GM20000 (cell line): Measurements from ENCODE around the gene HSF2BP.
"Not testable (repeated sequence)": the region's sequence is repeated elsewhere in the genome, so short reads cannot be mapped to it uniquely, and the experiment has no call there.

Source experiments
- DNase-seq: peaks from one replicate; pipeline ENCODE4 v3.0.0; 2012; ENCODE audit warnings: low spot score
- TF ChIP-seq, protein P1 (sequence below): IDR thresholded peaks from 2 replicates; pipeline ENCODE4 v1.5.1; 2012; ENCODE audit warnings: mild to moderate bottlenecking, control low read depth; ENCODE audit errors: extremely low read depth, missing control alignments

Gene HSF2BP

DNA sequence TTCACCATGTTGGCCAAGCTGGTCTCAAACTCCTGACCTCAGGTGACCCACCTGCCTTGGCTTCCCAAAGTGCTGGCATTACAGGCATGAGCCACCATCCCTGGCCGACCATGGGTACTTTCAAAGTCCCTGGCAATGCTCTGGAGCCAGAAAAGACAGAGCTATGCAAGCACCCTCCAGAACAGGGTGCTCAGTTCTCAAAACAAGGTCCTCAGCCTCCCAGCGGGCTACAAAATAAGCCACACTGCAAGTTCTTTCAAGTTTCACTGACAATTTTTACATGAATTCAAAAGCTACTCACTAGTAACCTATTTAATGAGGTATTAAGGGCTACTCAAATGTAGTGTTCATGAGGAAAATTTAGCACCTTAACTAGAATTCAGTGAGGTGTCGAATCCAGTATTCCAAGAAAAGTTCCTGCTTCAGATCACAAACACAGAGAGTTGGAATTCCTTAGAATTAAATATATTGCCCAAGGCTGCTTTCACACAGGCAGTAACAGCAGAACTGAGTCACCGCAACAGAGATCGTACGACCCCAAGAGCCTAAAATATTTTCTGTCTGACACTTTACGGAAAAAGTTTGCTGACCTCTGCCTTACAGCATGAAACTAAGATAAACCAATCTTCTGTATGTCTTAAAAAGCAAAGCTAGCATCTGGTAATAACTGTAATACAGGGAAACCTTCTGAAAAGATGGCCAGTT, 60.7 kb downstream of the HSF2BP start:
- TF ChIP-seq, protein P1, sequence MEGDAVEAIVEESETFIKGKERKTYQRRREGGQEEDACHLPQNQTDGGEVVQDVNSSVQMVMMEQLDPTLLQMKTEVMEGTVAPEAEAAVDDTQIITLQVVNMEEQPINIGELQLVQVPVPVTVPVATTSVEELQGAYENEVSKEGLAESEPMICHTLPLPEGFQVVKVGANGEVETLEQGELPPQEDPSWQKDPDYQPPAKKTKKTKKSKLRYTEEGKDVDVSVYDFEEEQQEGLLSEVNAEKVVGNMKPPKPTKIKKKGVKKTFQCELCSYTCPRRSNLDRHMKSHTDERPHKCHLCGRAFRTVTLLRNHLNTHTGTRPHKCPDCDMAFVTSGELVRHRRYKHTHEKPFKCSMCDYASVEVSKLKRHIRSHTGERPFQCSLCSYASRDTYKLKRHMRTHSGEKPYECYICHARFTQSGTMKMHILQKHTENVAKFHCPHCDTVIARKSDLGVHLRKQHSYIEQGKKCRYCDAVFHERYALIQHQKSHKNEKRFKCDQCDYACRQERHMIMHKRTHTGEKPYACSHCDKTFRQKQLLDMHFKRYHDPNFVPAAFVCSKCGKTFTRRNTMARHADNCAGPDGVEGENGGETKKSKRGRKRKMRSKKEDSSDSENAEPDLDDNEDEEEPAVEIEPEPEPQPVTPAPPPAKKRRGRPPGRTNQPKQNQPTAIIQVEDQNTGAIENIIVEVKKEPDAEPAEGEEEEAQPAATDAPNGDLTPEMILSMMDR: no peak

DNA sequence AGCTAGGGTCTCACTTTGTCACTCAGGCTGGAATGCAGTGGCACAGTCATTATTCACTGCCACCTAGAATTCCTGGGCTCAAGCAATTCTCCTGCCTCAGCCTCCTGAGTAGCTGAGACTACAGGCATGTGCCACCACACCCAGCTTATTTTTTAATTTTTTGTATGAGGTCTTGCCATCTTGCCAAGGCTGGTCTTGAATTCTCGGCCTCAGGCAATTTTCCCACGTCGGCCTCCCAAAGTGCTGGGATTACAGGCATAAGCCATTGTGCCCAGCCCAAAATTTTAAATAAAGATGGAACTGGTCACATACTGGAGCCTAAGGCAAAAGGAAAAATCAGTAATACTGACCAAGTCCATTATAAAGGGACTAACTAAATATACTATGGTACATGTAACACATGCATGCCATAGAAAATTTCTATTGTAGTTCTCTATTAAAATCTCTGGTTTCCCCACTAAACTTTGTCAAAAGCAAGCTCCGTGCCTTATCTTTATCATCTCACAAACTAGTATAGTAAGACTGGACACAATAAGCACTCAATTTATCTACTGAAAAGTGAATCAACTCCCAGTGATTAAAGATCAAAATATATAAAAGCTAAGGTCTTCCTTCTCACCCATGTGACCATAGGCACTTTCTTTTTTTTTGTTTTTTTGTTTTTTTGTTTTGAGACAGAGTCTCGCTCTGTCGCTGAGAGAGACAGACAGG, 61.6 kb downstream of the HSF2BP start:
- TF ChIP-seq, protein P1: no peak
- DNase-seq: no peak

More for the DNA sequence above, 60.7 kb downstream of the HSF2BP start:
- DNase-seq: no peak

DNA sequence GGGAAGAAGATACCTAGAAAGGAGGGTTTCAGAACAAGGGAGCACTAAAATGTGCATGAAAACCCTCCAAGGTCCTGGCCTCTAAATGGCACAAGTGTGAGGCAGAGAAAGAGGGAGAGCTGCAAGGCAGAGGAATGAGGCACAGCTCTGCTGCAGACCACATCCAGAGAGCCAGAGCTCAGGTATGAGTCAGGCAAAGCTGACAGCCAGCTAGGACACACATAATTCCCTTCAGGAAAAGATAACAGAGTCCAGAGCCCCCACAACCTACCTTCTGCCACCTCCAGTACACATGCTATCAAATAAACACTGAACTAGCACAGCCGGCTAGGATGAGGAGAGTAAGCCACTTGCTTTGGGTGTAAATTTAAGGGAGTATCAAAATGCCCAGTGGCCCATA, 62.2 kb downstream of the HSF2BP start:
- no peak for DNase-seq

DNA sequence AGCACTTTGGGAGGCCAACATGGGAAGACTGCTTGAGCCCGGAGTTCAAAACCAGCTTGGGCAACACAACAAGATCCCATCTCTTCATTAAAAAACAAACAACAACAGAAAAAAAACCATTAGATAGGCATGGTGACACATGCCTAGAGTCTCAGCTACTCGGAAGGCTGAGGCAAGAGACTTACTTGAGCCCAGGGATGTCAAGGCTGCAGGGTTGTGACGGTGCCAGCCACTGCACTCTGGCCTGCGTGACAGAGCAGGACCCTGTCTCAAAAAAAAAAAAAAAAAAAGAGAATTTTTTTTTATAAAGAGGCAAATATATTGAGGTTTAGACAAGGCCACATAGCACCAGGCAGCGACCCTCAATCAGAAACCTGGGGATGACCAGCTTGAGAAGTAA, 62.7 kb downstream of the HSF2BP start:
- DNase-seq: no peak
- TF ChIP-seq, protein P1: no peak

More for the DNA sequence above, 62.2 kb downstream of the HSF2BP start:
- TF ChIP-seq, protein P1: no peak

DNA sequence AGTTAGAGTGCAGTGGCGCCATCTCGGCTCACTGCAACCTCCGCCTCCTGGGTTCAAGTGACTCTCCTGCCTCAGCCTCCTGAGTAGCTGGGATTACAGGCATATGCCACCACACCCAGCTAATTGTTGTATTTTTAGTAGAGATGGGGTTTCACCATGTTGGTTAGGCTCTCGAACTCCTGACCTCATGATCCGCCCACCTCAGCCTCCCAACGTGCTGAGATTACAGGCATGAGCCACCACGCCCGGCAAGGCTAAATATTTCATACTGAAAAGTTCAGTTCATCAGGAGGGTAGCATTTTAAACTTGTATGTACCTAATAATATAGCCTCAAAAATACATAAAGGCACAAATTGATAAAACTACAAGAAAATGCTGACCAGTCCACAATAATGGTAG, 63.5 kb downstream of the HSF2BP start:
- DNase-seq: not testable (repeated sequence)

- TF ChIP-seq, protein P1: no peak
- no peak for DNase-seq
Observed at GRCh38 chr21:43593078-43593477, 66.2 kb downstream of the HSF2BP start.

DNA sequence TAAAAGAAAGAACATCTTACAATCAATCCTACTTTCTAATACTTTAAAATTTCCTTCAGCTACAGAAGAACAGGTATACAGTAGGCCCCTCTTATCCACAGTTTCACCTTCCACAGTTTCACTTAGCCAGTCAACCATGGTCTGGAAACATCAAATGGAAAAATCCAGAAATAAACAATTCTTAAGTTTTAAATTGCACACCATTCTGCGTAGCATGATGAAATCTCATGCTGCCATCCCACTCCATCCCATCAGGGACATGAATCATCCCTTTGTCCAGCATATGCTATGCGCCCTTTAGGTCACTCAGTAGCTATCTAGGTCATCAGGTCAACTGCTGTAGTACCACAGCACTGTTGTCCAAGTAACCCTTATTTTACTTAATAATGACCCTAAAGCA, 67.7 kb downstream of the HSF2BP start:
- DNase-seq: no peak
- TF ChIP-seq, protein P1: no peak
